Activated T-helper 2 cell treated with anti-CD3 and anti-CD28 coated beads, Interferon-gamma antibody, Interleukin-2, Interleukin-4, amounts not matched to agents 10 μg/mL and 5 μg/mL and 100 μg/mL, durations not matched to agents 14 hours and 24 hours and 36 hours (primary cell): ENCODE results near the gene WDR73. TPM values are rescaled to one million over a fixed set of nuclear protein-coding genes. Genes with fewer than 3 reads are reported as not detected.
A peak's percentile ranks its signal among the peaks of the same experiment; 100 is the strongest.

Experiments
- DNase-seq: peaks from one replicate; pipeline ENCODE4 v3.0.0; 2021; ENCODE audit warnings: low spot score
- H3K27ac Mint-ChIP-seq: one replicate; pipeline ENCODE4 v1.8.0; 2021; ENCODE audit warnings: mixed read lengths
- H3K27me3 Mint-ChIP-seq: one replicate; pipeline ENCODE4 v1.8.0; 2021; ENCODE audit warnings: low read depth, mixed read lengths
- H3K36me3 Mint-ChIP-seq: one replicate; pipeline ENCODE4 v1.8.0; 2021; ENCODE audit warnings: low read depth, mixed read lengths
- H3K4me1 Mint-ChIP-seq: one replicate; pipeline ENCODE4 v1.8.0; 2021; ENCODE audit warnings: low read depth, mixed read lengths
- H3K4me3 Mint-ChIP-seq: one replicate; pipeline ENCODE4 v1.8.0; 2021; ENCODE audit warnings: low read depth, mild to moderate bottlenecking, moderate library complexity, mixed read lengths
- H3K9me3 Mint-ChIP-seq: one replicate; pipeline ENCODE4 v1.8.0; 2021; ENCODE audit warnings: mixed read lengths
- intact Hi-C: fragments of 100-400 bp; cut with micrococcal nuclease; formaldehyde crosslinking; loops from one replicate; pipeline ENCODE4 v1.15.1; 2023
- total RNA-seq: library from RNA; stranded (reverse); gene quantifications from 2 replicates; pipeline ENCODE4 v1.2.3, GENCODE V29; 2022

Gene WDR73
- total RNA-seq, 1 donor from 2014 or later, result 20.5 TPM

- H3K4me3 Mint-ChIP-seq, result no peak overlapping the region
- no peaks in the 10 kb centered on the region for H3K9me3 Mint-ChIP-seq
- peaks cover 36% of the 10 kb centered on the region for H3K4me1 Mint-ChIP-seq
- intact Hi-C loops, result no loop called here
- H3K36me3 Mint-ChIP-seq, result peaks cover 67% of the 10 kb centered on the region
- no peak overlapping the region for H3K27ac Mint-ChIP-seq
- DNase-seq, result no peak
- no peaks in the 10 kb centered on the region for H3K27me3 Mint-ChIP-seq
Measured at GRCh38 chr15:84671211-84671610, 17.1 kb upstream of the WDR73 start.

- H3K9me3 Mint-ChIP-seq, result no peaks in the 10 kb centered on the region
- H3K4me3 Mint-ChIP-seq, result no peak overlapping the region
- intact Hi-C loops, result loop anchor here (1.0 kb wide), 1 partner anchor 66 kb away; no protein-coding TSS in a partner anchor
- H3K4me1 Mint-ChIP-seq, result peaks cover 36% of the 10 kb centered on the region
- no peaks in the 10 kb centered on the region for H3K27me3 Mint-ChIP-seq
- peaks cover 70% of the 10 kb centered on the region for H3K36me3 Mint-ChIP-seq
- peak overlapping the region; percentile 64 for H3K27ac Mint-ChIP-seq
- DNase-seq, result no peak
Measured at GRCh38 chr15:84669726-84670125, 15.6 kb upstream of the WDR73 start.

GRCh38 chr15:84668221-84668982, 14.3 kb upstream of the WDR73 start:
- no peaks in the 10 kb centered on the region for H3K27me3 Mint-ChIP-seq
- no peak overlapping the region for H3K4me3 Mint-ChIP-seq
- DNase-seq, result no peak
- H3K4me1 Mint-ChIP-seq, result peaks cover 38% of the 10 kb centered on the region
- H3K36me3 Mint-ChIP-seq, result peaks cover 70% of the 10 kb centered on the region
- H3K9me3 Mint-ChIP-seq, result no peaks in the 10 kb centered on the region
- H3K27ac Mint-ChIP-seq, result peak overlapping the region; percentile 80
- intact Hi-C loops, result no loop called here

- Mint-ChIP-seq H3K27ac (peak overlapping the region; percentile 40), H3K4me3 (no peak overlapping the region), H3K9me3 (no peaks in the 10 kb centered on the region), H3K27me3 (no peaks in the 10 kb centered on the region), H3K36me3 (peaks cover 58% of the 10 kb centered on the region), H3K4me1 (peaks cover 28% of the 10 kb centered on the region)
- intact Hi-C loops, result no loop called here
- no peak for DNase-seq
Measured at GRCh38 chr15:84666373-84666772, 12.3 kb upstream of the WDR73 start.

DNA sequence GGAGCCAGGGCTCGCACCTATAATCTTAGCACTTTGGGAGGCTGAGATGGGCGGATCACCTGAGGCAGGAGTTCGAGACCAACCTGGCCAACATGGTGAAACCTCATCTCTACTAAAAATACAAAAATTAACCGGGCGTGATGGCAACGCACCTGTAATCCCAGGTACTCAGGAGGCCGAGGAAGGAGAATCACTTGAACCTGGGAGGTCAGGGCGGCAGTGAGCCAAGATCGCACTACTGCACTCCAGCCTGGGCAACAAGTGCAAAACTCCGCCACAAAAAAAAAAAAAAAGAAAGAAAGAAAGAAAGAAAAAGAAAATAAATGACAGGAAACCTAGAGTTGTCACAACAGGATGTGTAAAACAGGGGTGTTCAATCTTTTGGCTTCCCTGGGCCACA, 6.9 kb upstream of the WDR73 start:
- Mint-ChIP-seq H3K27ac (no peak overlapping the region), H3K9me3 (no peaks in the 10 kb centered on the region), H3K4me3 (no peak overlapping the region), H3K36me3 (peaks cover 22% of the 10 kb centered on the region), H3K27me3 (no peaks in the 10 kb centered on the region), H3K4me1 (peaks cover 18% of the 10 kb centered on the region)
- intact Hi-C loops, result no loop called here
- DNase-seq, result no peak

GRCh38 chr15:84659904-84660781, 6.1 kb upstream of the WDR73 start:
- Mint-ChIP-seq H3K4me3 (peak overlapping the region; percentile 26), H3K4me1 (peaks cover 18% of the 10 kb centered on the region), H3K27ac (peak overlapping the region; percentile 49), H3K9me3 (no peaks in the 10 kb centered on the region), H3K27me3 (no peaks in the 10 kb centered on the region), H3K36me3 (peaks cover 16% of the 10 kb centered on the region)
- DNase-seq, result no peak
- intact Hi-C loops, result loop anchor here (5.0 kb wide), 1 partner anchor 217 kb away; no protein-coding TSS in a partner anchor

DNA sequence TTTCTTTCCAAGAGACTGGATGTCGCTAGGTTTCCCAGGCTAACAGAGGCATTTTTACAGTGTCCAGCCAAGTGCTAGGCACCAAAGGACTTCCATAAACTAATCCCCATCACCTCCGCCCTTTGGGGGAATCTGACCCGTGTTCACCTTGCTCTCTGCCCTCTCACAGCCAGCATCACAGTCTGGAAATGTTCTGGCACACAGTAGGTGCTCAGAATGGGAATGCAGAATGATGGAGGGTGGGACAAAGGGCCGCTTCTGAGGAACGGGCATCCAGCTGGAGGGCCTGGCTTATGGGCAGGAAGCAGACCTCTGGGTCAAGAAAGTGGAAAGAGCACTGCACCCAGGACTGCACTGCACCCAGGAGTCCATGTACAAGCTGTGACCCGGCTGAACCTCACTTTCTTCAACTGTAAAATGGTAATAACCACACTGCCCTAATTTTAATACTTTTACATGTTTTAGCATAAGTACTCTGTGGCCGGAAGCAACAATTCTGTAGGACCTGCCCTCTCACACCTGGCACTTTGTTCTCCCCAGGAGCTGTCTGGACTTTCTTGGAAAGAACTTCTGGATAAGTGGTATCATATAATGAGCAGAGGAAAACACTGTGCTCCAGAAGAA, 4.8 kb upstream of the WDR73 start:
- H3K4me3 Mint-ChIP-seq, result peak overlapping the region; percentile 75
- DNase-seq, result no peak
- H3K9me3 Mint-ChIP-seq, result no peaks in the 10 kb centered on the region
- peaks cover 22% of the 10 kb centered on the region for H3K4me1 Mint-ChIP-seq
- H3K27me3 Mint-ChIP-seq, result no peaks in the 10 kb centered on the region
- intact Hi-C loops, result loop anchor here (1.0 to 5.0 kb wide), 2 partner anchors 77 to 218 kb away; no protein-coding TSS in a partner anchor
- H3K36me3 Mint-ChIP-seq, result peaks cover 5% of the 10 kb centered on the region
- H3K27ac Mint-ChIP-seq, result peak overlapping the region; percentile 73

DNA sequence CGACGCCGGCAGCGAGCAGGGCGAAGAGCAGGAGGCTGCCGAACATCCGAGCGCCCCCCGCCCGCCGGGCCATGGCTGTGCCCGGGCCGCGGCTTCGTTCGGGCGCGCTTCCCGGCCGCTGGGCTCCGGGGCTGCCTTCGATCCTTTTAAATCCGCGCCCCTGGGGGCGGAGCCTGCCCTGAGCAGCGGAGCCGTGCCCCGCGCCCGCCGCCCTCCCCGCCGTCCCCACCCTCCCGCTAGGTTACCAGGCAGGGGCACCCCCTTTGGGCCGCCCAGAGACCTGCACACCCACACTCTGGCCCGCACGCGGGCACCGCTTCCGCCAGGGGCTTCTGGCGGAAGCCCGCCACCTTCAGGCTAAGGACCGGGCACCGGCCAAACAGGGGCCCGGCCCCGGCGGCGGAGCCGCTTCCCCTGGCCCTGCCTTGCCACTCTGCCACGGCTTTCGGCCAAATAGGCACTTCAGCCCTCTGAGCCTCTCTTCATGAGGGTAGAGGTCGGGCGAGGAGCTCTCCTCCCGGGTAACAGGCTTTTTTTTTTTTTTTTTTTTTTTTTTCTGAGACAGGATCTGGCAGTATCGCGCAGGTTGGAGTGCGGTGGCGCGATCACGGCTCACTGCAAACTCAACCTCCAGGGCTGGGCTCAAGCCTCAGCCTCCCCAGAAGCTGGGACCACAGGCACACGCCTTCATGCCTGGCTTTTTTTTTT, 4.2 kb upstream of the WDR73 start, which contains the start of gene NMB:
TSS of gene NMB (minus strand) at position 120 of the 708 bp plus-strand sequence. CDS start at position 73, 47 bp downstream.
- Mint-ChIP-seq H3K36me3 (peaks cover 7% of the 10 kb centered on the region), H3K27me3 (no peaks in the 10 kb centered on the region), H3K4me3 (peak within 1 kb of the TSS; percentile 75), H3K9me3 (no peaks in the 10 kb centered on the region), H3K27ac (peak within 1 kb of the TSS; percentile 73), H3K4me1 (peaks cover 25% of the 10 kb centered on the region)
- intact Hi-C loops, result loop anchor here (1.0 to 5.0 kb wide), 2 partner anchors 78 to 219 kb away; no protein-coding TSS in a partner anchor
- DNase-seq, result peak; percentile 75

- H3K4me1 Mint-ChIP-seq, result peaks cover 25% of the 10 kb centered on the region
- no peaks in the 10 kb centered on the region for H3K9me3 Mint-ChIP-seq
- no peak for DNase-seq
- no peaks in the 10 kb centered on the region for H3K27me3 Mint-ChIP-seq
- intact Hi-C loops, result loop anchor here (1.0 to 5.0 kb wide), 2 partner anchors 79 to 220 kb away; no protein-coding TSS in a partner anchor
- peak overlapping the region; percentile 28 for H3K27ac Mint-ChIP-seq
- H3K4me3 Mint-ChIP-seq, result peak overlapping the region; percentile 71
- peaks cover 7% of the 10 kb centered on the region for H3K36me3 Mint-ChIP-seq
Measured at GRCh38 chr15:84657748-84658079, 3.6 kb upstream of the WDR73 start.

GRCh38 chr15:84656972-84657371, 2.9 kb upstream of the WDR73 start:
- Mint-ChIP-seq H3K36me3 (peaks cover 12% of the 10 kb centered on the region), H3K27ac (no peak overlapping the region), H3K4me1 (peaks cover 28% of the 10 kb centered on the region), H3K9me3 (no peaks in the 10 kb centered on the region), H3K27me3 (no peaks in the 10 kb centered on the region), H3K4me3 (peak overlapping the region; percentile 71)
- intact Hi-C loops, result loop anchor here (5.0 kb wide), 1 partner anchor 220 kb away; no protein-coding TSS in a partner anchor
- no peak for DNase-seq

- peak; percentile 62 for DNase-seq
- Mint-ChIP-seq H3K9me3 (no peaks in the 10 kb centered on the region), H3K4me3 (peak overlapping the region; percentile 96), H3K36me3 (peaks cover 16% of the 10 kb centered on the region), H3K27ac (peak overlapping the region; percentile 75), H3K4me1 (peaks cover 32% of the 10 kb centered on the region), H3K27me3 (no peaks in the 10 kb centered on the region)
- intact Hi-C loops, result loop anchor here (1.0 to 5.0 kb wide), 8 partner anchors 24 to 273 kb away; no protein-coding TSS in a partner anchor
Measured at GRCh38 chr15:84654689-84655453, 788 bp upstream of the WDR73 start.
